SHP77 (cell line): Measurements from ENCODE around the gene DDX25.
"Not testable (repeated sequence)": the region's sequence is repeated elsewhere in the genome, so short reads cannot be mapped to it uniquely, and the experiment has no call there.

Experiments
- DNase-seq, 2 experiments: peaks; one replicate each; lab custom pipeline; 2025; lab: John Stamatoyannopoulos, UW

The DDX25 gene

GRCh38 chr11:125903711-125904659 is at the start of gene DDX25:
TSS of gene DDX25 (plus strand) at chr11:125904508. CDS start at chr11:125904518, 10 bp downstream.
- no peak for DNase-seq

- not testable (repeated sequence) for DNase-seq
These were observed 46.6 kb upstream of the DDX25 start for GRCh38 chr11:125857670-125858069.

- DNase-seq: not testable (repeated sequence)
These were observed 41.5 kb upstream of the DDX25 start for GRCh38 chr11:125862786-125863185.

- not testable (repeated sequence) for DNase-seq
These were observed 39.0 kb upstream of the DDX25 start for GRCh38 chr11:125865354-125865753.

GRCh38 chr11:125869521-125869920 is 34.8 kb upstream of the DDX25 start:
- DNase-seq: no peak

- DNase-seq: peak; percentile 43 to 54
These were observed 32.7 kb upstream of the DDX25 start for GRCh38 chr11:125871391-125872137.

GRCh38 chr11:125872138-125872491 is 32.2 kb upstream of the DDX25 start:
- DNase-seq: no peak

GRCh38 chr11:125873881-125874555 is 30.3 kb upstream of the DDX25 start:
- peak in 1 of 2 experiments; percentile 30 for DNase-seq

- DNase-seq: peak; percentile 75 to 81
These were observed 29.7 kb upstream of the DDX25 start for GRCh38 chr11:125874556-125875124.

- no peak for DNase-seq
These were observed 23.0 kb upstream of the DDX25 start for GRCh38 chr11:125881291-125881690.

GRCh38 chr11:125883375-125883774 is 20.9 kb upstream of the DDX25 start:
- no peak for DNase-seq

GRCh38 chr11:125886997-125887372 is 17.3 kb upstream of the DDX25 start:
- DNase-seq: no peak

- DNase-seq: peak; percentile 75 to 88
These were observed 16.7 kb upstream of the DDX25 start, which contains the start of gene HYLS1 for GRCh38 chr11:125887373-125888324. TSS of gene HYLS1 (plus strand) at chr11:125887668. CDS start at chr11:125899369, 11,701 bp downstream.

GRCh38 chr11:125890447-125891100 is 13.7 kb upstream of the DDX25 start:
- no peak for DNase-seq

GRCh38 chr11:125892071-125892470 is 12.2 kb upstream of the DDX25 start:
- no peak for DNase-seq

GRCh38 chr11:125892994-125893393 is 11.3 kb upstream of the DDX25 start:
- no peak for DNase-seq

GRCh38 chr11:125901872-125902271 is 2.4 kb upstream of the DDX25 start:
- DNase-seq: no peak

GRCh38 chr11:125902277-125902926 is 1.9 kb upstream of the DDX25 start:
- DNase-seq: no peak

GRCh38 chr11:125902927-125903710 is 1.2 kb upstream of the DDX25 start, which contains the start of gene PUS3:
TSS of gene PUS3 (minus strand) at chr11:125903206. CDS start at chr11:125896284, 6,922 bp downstream.
- DNase-seq: peak; percentile 88 to 90
